GM21360 (cell line): ENCODE results near the gene TMSB10.
"Not testable (repeated sequence)": the region's sequence is repeated elsewhere in the genome, so short reads cannot be mapped to it uniquely, and the experiment has no call there.

Experiments used
- ATAC-seq: cut with Tn5 transposase; IDR thresholded peaks from one replicate; pipeline ENCODE4 v1.9.1; 2021; ENCODE audit warnings: mild to moderate bottlenecking, moderate library complexity; ENCODE audit not compliant: unreplicated experiment

Gene TMSB10

DNA sequence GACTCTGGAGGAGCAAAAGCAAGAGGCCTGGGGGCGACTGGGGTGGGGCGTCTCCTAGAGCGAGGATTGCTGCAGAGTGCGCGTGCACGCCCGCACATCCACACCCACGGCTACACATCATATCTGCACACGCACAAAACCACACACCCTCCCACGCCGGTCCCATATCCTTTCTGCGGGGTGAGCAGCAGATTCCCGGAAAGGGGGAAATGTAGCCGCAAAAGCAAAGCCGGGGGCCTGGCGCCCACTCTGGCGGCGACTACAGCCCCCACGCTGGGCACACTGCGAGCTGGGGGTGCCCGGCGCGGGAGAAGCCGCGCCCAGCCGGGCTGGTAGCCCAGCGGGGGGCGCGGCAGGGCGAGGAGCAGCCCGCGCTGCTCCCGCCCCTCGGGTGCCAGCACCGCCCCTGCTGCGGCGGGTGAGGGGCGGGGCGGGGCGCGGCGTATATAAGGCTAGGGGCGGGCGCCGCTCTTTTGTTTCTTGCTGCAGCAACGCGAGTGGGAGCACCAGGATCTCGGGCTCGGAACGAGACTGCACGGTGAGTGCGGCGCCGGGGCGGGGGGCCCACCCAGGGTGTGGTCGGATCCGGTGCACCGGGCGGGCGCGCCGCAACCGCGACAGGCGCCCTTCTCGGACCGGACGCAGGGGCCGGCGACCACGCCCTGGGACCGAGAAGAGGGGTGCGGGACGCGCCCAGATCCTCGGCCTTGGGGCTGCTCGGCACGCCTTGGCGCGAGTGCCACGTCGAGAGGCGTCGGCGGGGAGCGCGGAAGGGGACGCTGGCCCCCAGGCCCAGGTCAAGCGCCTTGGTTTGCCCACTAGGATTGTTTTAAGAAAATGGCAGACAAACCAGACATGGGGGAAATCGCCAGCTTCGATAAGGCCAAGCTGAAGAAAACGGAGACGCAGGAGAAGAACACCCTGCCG is at the start of gene TMSB10:
Gene TMSB10 (plus strand): TSS at position 476 of the 927 bp plus-strand sequence.
- peak; percentile 67 for ATAC-seq

DNA sequence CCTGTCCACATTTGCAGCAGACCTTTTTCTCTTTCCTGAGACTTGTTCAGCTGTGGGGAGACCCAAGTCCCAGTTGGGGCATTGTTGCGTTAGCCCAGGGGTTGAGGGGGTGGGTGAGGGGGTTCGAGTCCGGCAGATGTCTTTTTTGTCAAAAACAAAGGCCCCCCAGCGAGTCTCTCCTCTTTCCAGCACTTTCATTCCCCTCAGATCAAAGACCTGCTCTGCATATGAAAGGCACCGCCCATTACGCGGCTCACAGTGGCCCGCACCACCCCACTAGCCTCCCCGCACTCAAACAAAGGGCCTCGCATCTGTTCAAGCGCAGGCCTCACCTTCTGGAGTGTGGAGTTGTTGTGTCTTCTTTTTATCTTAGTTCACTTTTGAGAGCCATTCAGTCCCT is 49.7 kb upstream of the TMSB10 start:
- ATAC-seq: no peak

DNA sequence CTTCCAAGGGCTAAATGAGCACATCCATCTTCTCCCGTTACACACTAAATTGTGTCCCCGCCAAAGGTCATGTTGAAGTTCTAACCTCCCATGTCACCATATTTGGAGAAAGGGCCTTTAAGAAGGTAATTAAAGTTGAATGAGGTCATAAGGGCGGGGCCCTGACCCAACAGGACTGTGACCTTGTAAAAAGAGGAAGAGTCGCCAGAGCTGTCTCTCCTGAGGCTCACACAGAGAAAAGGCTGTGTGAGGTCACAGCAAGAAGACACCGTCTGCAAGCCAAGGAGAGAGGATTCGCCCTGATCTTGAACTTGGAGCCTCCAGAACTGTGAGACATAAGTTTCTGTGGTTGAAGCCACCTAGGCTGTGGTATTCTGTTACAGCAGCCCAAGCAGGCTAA is 48.7 kb upstream of the TMSB10 start:
- no peak for ATAC-seq

DNA sequence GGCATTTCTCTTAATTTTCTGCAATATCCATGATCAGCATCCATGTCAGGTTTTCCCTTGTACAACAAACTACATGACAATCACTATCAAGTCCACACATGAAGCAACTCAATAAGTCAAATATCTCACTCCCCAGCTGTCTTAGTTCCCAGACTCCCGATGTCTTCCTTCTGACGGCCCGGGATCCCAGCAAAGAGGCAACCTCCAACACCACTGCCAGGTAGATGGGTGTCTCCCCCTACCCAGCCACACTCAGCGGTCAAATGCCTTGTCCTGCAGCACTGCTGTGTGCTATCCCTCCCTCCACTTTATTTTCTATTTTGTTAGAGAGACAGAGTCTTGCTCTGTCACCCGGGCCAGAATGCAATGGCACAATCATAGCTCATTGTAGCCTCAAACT is 47.9 kb upstream of the TMSB10 start:
- no peak for ATAC-seq

DNA sequence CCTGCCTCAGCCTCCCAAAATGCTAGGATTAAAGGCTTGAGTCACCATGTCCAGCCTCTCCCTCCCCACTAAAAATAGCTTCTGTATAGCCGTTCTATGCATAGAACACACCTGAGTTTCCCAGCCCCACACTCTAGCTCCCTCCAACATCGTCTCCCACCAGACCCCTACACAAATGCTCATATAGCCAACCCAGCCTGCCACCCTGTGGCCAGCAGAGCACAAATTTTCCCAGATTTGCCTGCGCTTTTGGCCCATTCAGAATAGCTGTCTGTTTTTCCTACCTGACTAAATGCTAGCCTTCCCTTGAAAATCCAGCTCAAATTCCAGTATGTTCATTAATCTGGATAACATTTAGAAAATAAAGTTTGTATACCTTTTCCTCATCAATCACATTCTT is 47.3 kb upstream of the TMSB10 start:
- ATAC-seq: no peak

DNA sequence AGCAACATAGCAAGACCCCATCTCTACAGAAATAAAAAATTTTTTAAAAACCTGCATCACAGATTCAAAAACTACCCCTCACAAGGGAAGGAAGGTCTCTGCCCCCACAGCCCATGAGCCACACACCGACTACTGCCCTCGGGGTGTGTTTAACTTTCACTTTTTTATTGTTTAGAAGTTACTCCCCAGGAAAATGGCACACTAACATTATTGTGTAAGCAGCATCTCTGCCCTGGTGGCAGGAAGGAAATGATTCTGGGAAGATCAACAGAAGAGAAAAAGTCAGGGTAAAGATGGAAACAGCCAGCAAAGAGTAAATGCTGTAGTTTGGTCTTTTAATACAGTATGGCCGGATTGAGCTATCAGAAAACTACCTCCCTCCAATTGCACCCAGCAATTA is 46.5 kb upstream of the TMSB10 start:
- ATAC-seq: no peak

DNA sequence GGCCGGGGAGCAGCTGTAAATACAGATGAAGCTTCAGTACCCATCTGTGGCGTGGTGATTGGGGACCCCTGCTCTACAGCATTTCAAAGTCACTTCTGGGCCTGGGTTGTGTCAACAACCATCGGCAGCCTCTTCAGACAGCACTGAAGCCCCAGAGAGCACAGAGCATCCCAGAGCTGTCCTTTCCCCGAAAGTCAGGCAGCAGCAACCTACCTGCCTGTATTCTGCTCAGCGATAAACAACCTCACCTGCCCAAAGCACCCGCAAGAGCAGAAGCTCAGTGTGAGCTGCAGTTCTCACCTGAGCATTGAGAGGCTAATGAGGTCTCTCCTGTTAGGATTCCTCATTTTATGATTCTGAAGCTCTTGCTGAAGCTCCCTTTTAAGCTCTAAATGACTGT is 43.9 kb upstream of the TMSB10 start:
- no peak for ATAC-seq

DNA sequence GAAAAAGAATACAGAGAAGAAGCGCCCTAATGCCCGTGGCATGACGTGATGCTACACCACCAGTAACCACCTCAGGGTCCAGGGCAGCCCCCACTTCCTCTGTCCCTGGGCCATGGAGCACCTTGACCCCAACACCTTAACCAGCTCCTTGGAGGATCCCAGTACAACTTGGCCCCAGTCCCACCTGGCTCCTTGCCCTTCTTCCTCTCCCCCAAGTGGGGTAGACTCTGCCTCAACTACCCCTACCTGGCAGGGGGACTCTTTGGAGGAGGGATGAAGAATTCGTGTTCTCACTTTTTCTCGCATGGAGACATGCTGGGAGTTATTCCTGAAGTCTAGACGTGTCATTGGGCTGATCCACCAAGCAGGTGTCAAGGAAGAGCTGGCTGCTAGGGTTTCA is 43.5 kb upstream of the TMSB10 start:
- no peak for ATAC-seq

DNA sequence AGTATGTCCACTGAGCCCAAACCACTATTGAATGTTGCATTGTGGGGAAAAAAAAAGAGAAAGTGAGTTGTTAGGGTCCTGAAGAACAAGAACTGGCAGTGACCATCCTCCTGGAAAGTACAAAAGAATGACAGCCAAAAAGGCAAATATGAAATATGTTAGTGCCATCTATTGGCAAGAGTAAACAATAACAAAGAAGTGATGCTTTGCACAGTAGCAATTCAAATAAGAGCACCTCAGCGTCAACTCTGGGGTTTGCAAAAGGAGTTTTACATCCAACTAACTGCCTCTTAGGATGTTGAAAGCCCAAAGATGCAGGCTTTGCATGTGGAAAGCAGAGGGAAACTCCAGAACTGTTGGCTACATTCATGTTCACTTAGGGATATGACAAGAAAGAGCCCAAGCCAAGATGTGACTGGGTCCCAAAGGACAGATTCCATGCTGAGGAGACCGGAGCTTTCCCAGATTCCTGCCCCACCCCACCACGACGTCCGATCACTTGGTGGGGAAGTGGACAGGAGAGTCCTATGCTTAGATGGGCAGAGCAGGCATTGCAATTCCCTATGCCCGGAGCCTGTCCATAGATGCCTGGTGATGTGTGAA is 40.2 kb upstream of the TMSB10 start:
- peak; percentile 80 for ATAC-seq

DNA sequence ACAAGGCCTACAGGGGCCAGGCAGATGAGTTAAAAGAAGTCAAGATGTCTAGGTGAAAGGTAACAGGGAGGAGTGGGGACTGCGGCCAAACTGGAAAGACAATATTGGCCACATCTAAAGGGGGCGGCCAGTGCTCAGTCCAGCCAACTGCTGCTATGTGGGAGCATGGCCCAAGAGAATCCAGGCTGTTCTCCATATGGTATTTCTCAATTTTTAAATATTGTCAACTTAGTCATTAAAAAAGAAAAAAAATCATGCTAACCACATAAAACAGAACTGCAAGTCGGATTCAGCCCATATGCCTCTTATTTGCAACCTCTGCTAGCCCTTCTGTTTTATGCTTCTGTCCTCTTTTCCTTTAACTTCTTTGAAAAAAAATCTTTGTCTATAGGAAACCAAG is 39.3 kb upstream of the TMSB10 start:
- no peak for ATAC-seq

DNA sequence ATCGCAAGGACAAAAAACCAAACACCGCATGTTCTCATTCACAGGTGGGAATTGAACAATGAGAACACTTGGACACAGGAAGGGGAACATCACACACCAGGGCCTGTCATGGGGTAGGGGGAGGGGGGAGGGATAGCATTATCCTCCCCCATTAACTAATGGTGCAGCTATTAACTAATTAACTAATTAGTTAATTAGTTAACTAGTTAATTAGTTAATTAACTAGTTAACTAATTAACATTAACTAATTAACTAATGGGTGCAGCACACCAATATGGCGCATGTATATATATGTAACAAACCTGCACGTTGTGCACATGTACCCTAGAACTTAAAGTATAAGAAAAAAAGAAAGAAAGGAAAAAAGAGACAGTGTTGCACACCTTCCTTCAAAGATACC is 37.1 kb upstream of the TMSB10 start:
- ATAC-seq: not testable (repeated sequence)

DNA sequence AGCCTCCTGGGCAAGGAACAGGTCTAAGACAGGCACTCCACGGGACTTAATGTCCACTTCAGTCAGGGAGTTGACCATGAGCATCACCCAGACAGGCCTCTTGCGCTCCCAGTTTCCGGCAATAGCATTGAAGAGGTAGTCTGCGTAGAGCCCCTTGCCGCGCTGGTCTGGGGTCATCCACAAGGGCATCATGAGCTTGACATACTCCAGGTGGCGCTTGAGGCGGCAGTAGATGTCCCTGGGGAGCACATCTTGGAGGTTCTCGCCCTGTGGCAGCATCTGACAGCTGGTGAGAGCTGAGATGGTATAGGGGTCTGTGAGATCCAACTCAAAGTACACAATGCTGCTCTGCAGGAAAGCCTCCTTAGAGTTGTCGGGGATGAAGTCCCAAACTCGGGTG is 35.1 kb upstream of the TMSB10 start:
- no peak for ATAC-seq

DNA sequence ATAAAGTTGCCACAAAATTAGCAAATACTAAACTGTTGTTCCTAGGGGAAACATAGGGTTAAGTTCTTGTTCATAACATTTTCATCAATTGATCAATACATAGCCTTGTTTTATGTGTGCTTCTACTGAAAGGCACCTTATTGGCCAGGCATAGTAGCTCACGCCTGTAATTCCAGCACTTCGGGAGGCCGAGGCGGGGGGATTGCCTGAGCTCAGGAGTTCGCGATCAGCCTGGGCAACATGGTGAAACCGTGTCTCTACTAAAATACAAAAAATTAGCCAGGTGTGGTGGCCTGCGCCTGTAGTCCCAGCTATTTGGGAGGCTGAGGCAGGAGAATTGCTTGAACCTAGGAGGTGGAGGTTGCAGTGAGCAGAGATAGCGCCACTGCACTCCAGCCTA is 32.8 kb upstream of the TMSB10 start:
- ATAC-seq: not testable (repeated sequence)

DNA sequence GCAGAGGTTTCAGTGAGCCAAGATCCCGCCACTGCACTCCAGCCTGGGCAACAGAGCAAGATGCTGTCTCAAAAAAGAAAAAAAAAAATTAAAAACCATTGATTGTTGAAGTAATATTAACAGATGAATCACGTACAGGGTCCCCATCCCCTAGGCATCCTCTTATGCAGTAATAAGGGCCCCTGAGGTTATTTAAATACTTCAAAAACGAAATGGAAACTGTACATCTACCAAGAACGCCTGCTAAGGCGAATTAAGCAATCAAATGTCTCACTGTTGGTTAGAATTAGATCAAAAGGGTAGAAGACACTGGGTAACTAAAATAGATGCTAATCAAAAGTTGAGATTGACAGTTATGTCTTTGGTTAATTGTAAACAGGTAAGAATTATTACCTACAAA is 32.1 kb upstream of the TMSB10 start:
- no peak for ATAC-seq

DNA sequence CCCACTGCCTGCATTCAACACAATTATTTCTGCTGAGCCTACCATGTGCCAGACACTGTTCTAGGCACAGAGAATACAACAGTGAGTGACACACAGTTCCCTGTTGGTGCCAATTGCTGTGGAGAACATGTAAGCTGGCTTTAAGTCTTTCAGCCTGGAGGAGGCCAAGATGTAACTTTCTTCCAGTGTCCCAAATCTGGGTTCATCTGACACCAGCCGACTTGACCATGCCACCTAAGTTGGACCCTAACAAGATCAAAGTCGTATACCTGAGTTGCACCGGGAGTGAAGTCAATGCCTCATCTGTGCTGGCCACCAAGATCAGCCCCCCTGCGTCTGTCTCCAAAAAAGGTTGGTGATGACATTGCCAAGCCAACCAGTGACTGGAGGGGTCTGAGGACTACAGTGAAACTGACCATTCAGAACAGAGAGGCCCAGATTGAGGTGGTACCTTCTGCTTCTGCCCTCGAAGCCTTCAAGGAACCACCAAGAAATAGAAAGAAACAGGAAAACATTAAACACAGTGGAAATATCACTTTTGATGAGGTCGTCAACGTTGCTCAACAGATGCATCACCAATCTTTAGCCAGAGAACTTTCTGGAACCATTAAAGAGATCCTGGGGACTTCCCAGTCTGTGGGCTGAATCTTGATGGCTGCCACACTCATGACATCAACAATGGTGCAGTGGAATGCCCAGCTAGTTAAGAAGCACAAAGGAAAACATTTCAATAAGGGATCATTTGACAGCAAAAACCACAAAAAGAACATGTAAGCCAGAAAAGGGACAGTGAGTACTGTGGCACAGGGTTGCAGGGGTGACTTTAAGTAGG is 30.9 kb upstream of the TMSB10 start:
- no peak for ATAC-seq

DNA sequence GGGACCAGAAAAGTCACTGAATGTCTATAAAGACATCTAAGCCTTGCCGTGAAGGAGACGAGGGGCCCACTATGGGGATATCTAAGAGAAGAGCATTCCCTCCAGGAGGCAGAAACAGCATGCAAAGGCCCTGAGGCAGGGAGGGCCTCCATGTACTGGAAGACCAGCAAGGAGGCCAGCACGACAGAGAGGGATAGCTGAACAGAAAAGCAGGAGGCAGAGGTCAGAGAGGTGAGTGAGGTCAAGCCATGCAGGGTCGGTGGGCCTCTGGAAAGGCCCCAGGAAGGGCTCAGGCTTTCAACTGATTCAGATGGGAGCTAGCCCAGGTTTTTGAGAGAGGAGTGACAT is 30.3 kb upstream of the TMSB10 start:
- no peak for ATAC-seq

DNA sequence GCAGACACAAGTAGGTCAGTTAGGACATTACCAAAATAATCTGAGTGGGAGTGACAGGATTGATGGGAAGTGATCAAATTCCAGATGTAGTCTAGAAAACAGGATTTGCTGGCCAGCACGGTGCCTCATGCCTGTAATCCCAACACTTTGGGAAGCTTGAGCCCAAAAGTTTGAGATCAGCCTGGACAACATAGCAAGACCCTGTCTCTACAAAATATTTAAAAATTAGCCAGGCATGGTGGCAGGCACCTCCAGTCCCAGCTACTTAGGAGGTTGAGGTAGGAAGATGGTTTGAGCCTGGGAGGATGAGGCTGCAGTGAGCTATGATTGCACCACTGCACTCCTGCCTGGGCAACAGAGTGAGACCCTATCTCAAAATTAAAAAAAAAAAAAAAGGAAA is 29.8 kb upstream of the TMSB10 start:
- not testable (repeated sequence) for ATAC-seq

DNA sequence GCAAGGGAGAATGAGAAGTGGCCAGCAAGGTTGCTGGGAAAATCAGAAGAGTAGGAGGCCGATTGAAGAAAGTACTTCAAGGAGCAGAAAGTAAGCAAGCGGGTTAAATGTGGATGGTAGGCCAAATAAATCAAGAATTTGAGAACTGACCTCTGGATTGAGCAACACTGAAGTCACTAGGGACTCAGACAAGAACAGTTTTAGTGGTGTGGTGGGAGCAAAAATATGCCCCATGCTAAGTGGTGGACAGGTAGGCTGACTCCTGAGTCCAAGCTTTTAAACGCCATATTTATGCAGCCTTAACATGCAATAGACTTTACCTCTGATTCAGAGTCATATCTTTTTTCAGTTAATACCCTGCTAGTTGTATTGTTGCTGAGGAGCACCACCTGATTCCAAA is 29.1 kb upstream of the TMSB10 start:
- ATAC-seq: no peak

DNA sequence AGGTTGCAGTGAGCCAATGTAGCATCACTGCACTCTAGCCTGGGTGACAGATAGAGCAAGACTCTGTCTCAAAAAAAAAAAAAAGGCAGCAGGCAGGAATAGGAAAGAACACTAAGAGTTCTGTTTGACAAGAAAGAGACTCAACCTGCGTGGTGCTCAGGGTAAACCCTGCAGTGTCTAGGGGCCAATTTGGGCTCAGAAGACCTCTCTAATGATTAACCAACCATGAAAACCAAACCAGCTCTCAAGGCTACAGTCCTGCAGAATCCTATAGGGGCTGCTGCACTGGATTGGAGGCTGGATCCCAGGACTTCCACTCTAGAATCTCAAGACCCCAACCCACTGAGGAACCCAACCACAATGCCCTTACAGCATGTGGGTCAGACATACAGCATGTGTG is 27.0 kb upstream of the TMSB10 start:
- ATAC-seq: no peak

DNA sequence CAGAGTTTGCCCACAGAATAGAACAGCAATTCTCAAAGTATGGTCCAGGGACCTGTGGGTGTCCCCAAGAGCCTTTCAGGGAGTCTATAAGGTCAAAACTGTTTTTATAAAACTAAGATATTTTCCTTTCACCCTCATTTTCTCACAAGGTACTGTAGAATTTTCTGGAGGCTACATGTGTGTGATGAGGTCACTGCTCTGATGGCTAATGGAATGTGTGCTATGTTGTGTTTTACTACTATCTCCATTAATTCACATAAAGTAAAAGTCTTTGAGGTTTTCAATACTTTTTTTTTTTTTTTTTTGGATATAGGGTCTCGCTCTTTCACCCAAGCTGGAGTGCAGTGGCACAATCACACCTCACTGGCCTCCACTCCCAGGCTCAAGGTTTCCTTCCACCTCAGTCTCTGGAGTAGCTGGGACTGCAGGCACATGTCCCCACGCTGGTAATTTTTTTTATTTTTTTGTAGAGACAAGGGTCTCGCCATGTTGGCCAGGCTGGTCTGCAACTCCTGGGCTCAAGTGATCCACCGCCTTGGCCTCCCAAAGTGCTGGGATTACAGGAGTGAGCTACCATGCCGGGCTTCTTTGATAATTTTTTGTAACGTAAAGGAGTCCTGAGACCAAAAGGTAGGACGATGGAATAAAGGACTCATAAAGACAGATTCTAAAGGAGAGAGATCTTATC is 26.4 kb upstream of the TMSB10 start:
- ATAC-seq: no peak
